GM19025 (cell line): Measurements from ENCODE around the gene TREML2.
"Not testable (repeated sequence)": the region's sequence is repeated elsewhere in the genome, so short reads cannot be mapped to it uniquely, and the experiment has no call there.

Experiments used
- ATAC-seq: cut with Tn5 transposase; IDR thresholded peaks from one replicate; pipeline ENCODE4 v1.9.1; 2021; ENCODE audit warnings: mild to moderate bottlenecking, low read depth, moderate library complexity; ENCODE audit not compliant: unreplicated experiment

Gene TREML2

GRCh38 chr6:41209547-41210320 is 8.8 kb upstream of the TREML2 start:
- ATAC-seq = no peak

GRCh38 chr6:41208439-41209106 is 7.6 kb upstream of the TREML2 start:
- ATAC-seq = no peak

GRCh38 chr6:41204156-41204555 is 3.2 kb upstream of the TREML2 start:
- ATAC-seq = no peak

GRCh38 chr6:41201764-41202173 is 820 bp upstream of the TREML2 start:
- ATAC-seq = no peak

- no peak for ATAC-seq
Measured at GRCh38 chr6:41200296-41200900, 551 bp downstream of the TREML2 start.

- no peak for ATAC-seq
Measured at GRCh38 chr6:41199552-41200246, 1.2 kb downstream of the TREML2 start.

GRCh38 chr6:41197234-41197633 is 3.7 kb downstream of the TREML2 start:
- no peak for ATAC-seq

- no peak for ATAC-seq
Measured at GRCh38 chr6:41194386-41194785, 6.6 kb downstream of the TREML2 start.

- ATAC-seq = no peak
Measured at GRCh38 chr6:41193884-41194283, 7.1 kb downstream of the TREML2 start.

GRCh38 chr6:41193171-41193734 is 7.7 kb downstream of the TREML2 start:
- no peak for ATAC-seq

GRCh38 chr6:41191569-41191968 is 9.4 kb downstream of the TREML2 start:
- no peak for ATAC-seq

- ATAC-seq = no peak
Measured at GRCh38 chr6:41190791-41191190, 10.2 kb downstream of the TREML2 start.

- ATAC-seq = no peak
Measured at GRCh38 chr6:41189967-41190366, 11.0 kb downstream of the TREML2 start.

GRCh38 chr6:41189046-41189445 is 11.9 kb downstream of the TREML2 start:
- not testable (repeated sequence) for ATAC-seq

- no peak for ATAC-seq
Measured at GRCh38 chr6:41187924-41188886, 12.7 kb downstream of the TREML2 start.

GRCh38 chr6:41186031-41186562 is 14.9 kb downstream of the TREML2 start:
- ATAC-seq = no peak

GRCh38 chr6:41184761-41185160 is 16.2 kb downstream of the TREML2 start:
- no peak for ATAC-seq

GRCh38 chr6:41182069-41183034 is 18.6 kb downstream of the TREML2 start:
- ATAC-seq = no peak
